ENCODE data around the gene KRT80. TPM values are rescaled to one million over a fixed set of nuclear protein-coding genes. Genes with fewer than 3 reads are reported as not detected.

KRT80 gene
- polyA plus RNA-seq, 2 donors, result 40.9 to 53.9 TPM

DNA sequence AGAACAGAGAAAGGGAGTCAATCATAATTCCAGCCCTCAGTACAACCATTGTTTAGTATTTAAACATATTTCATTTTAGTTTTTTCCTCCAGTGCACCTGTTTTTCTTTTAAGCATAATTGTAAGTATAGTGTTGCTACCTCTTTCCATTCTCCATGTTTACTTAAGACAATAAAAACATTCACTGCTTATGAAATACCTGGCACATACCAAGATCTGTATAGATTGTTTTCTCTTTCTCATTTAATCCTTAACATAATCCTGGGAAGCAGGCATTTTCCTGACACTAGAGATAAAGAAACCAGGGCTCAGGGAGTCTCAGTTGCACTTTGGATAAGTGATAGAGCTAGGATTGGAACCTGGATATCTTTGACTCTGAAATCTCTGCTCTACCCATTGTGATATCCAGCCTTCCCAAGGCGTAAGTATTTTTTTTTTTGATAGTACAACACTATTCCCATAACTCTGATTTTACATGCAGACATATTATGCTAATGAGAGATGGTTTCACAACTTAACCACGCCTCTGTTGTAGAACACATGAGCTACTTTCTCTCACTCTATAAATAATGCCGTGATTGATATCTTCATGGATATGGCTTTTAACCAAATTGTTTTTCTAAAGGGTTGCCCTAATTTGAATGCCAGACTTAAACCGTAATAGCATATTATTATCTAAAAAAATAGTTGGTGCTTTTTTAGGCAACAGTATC, 29.4 kb upstream of the KRT80 start:
- Histone ChIP-seq H3K27me3 (ENCODE audit: control insufficient read depth in 1 of 2, insufficient read depth in 2 of 2, low read length in 2 of 2) (no peaks in the 10 kb centered on the region), H3K4me1 (ENCODE audit: control insufficient read depth in 2 of 2, insufficient read depth in 2 of 2, low read length in 1 of 2) (peaks cover 0 to 13% of the 10 kb centered on the region in 2 donors), H3K9me3 (ENCODE audit: control insufficient read depth in 2 of 2, insufficient read depth in 1 of 2, low read depth in 1 of 2, low read length in 1 of 2) (no peaks in the 10 kb centered on the region), H3K36me3 (ENCODE audit: control insufficient read depth in 2 of 2, insufficient read depth in 2 of 2, low read length in 1 of 2) (no peaks in the 10 kb centered on the region), H3K4me3 (ENCODE audit: low read depth in 1 of 2, low read length in 2 of 2) (no peak overlapping the region), H3K27ac (ENCODE audit: low read depth in 2 of 2, low read length in 1 of 2) (no peak overlapping the region)
- 59 to 71% methylated on average over 4 of the region's 4 CpGs for WGBS, 2 donors

DNA sequence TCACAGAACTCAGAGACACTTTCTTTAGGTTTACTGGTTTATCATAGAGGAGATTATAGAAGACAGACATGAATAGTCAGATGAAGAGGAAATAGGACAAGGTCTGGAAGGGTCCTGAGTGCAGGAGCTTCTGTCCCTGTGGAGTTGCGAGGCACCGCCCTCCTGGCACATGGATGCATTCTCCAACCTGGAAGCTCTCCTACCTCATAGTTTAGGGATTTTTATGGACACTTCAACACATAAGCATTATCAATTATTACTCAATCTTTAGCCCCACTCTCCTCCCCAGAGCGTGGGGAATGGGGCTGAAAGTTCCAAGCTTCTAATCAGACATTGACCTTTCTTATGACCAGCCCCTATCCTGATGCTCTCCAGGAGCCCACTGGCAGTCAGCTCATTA, 28.7 kb upstream of the KRT80 start:
- Histone ChIP-seq H3K27ac (ENCODE audit: low read depth in 2 of 2, low read length in 1 of 2) (no peak overlapping the region), H3K9me3 (ENCODE audit: control insufficient read depth in 2 of 2, insufficient read depth in 1 of 2, low read depth in 1 of 2, low read length in 1 of 2) (no peaks in the 10 kb centered on the region), H3K4me1 (ENCODE audit: control insufficient read depth in 2 of 2, insufficient read depth in 2 of 2, low read length in 1 of 2) (peaks cover 2 to 15% of the 10 kb centered on the region in 2 donors), H3K27me3 (ENCODE audit: control insufficient read depth in 1 of 2, insufficient read depth in 2 of 2, low read length in 2 of 2) (no peaks in the 10 kb centered on the region), H3K4me3 (ENCODE audit: low read depth in 1 of 2, low read length in 2 of 2) (no peak overlapping the region), H3K36me3 (ENCODE audit: control insufficient read depth in 2 of 2, insufficient read depth in 2 of 2, low read length in 1 of 2) (no peaks in the 10 kb centered on the region)
- 89 to 94% methylated on average over 3 of the region's 3 CpGs for WGBS, 2 donors

DNA sequence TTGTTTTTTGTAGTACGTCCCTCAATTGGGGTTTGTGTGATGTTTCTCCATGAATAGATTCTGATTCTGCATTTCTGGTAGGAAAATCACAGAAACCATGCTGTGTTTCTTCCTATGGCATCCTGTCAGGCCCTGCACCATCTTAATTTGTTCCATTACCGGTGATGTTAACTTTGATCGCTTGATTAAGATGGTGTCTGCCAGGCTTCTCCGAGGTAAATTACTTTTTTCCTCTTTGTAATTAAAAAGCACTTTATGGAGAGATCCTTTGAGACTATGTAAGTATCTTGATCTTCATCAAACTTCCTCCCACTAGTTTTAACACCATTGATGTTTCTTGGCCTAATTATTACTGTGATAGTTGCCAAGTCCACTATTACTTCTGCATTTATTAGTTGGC, 26.2 kb upstream of the KRT80 start:
- H3K9me3 ChIP-seq (ENCODE audit: control insufficient read depth in 2 of 2, insufficient read depth in 1 of 2, low read depth in 1 of 2, low read length in 1 of 2), result no peaks in the 10 kb centered on the region
- peak overlapping the region in 1 of 2 donors; percentile 43 for H3K27ac ChIP-seq (ENCODE audit: low read depth in 2 of 2, low read length in 1 of 2)
- WGBS, 2 donors, result 76 to 78% methylated on average over 4 of the region's 4 CpGs
- H3K4me1 ChIP-seq (ENCODE audit: control insufficient read depth in 2 of 2, insufficient read depth in 2 of 2, low read length in 1 of 2), result peaks cover 2 to 23% of the 10 kb centered on the region in 2 donors
- no peak overlapping the region for H3K4me3 ChIP-seq (ENCODE audit: low read depth in 1 of 2, low read length in 2 of 2)
- H3K36me3 ChIP-seq (ENCODE audit: control insufficient read depth in 2 of 2, insufficient read depth in 2 of 2, low read length in 1 of 2), result no peaks in the 10 kb centered on the region
- H3K27me3 ChIP-seq (ENCODE audit: control insufficient read depth in 1 of 2, insufficient read depth in 2 of 2, low read length in 2 of 2), result no peaks in the 10 kb centered on the region

DNA sequence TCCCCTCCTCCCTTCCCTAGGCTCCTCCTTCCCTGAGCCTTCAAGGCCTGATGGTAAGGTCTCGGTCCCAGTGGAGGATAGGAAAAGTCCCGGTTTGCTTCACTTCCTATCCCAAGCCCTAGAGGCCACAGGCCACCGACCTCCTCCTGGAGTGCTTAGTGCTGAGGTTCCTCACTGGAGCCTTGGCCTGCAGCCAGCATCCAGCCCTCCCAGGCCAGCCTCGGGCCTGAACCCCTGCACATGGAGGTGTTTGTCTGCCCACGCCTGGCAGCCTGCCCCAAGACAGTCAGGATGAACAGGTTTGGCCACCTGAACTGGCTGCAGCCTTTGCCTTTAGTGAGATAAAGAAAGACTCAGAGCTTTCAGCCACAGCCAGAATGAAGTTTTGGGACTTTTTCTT, 25.4 kb upstream of the KRT80 start:
- H3K27ac ChIP-seq (ENCODE audit: low read depth in 2 of 2, low read length in 1 of 2), result peak overlapping the region; percentile 77 to 82
- H3K4me1 ChIP-seq (ENCODE audit: control insufficient read depth in 2 of 2, insufficient read depth in 2 of 2, low read length in 1 of 2), result peaks cover 2 to 23% of the 10 kb centered on the region in 2 donors
- WGBS, 2 donors, result 17 to 19% methylated on average over 5 of the region's 5 CpGs

GRCh38 chr12:52216807-52217206, 25.0 kb upstream of the KRT80 start:
- Histone ChIP-seq H3K36me3 (ENCODE audit: control insufficient read depth in 2 of 2, insufficient read depth in 2 of 2, low read length in 1 of 2) (no peaks in the 10 kb centered on the region), H3K4me1 (ENCODE audit: control insufficient read depth in 2 of 2, insufficient read depth in 2 of 2, low read length in 1 of 2) (peaks cover 2 to 22% of the 10 kb centered on the region in 2 donors), H3K27me3 (ENCODE audit: control insufficient read depth in 1 of 2, insufficient read depth in 2 of 2, low read length in 2 of 2) (no peaks in the 10 kb centered on the region), H3K9me3 (ENCODE audit: control insufficient read depth in 2 of 2, insufficient read depth in 1 of 2, low read depth in 1 of 2, low read length in 1 of 2) (no peaks in the 10 kb centered on the region), H3K4me3 (ENCODE audit: low read depth in 1 of 2, low read length in 2 of 2) (no peak overlapping the region), H3K27ac (ENCODE audit: low read depth in 2 of 2, low read length in 1 of 2) (peak overlapping the region in 1 of 2 donors; percentile 82)
- WGBS, 2 donors, result 0 to 14% methylated on average over 1 of the region's 1 CpG

More for the DNA sequence above, 25.4 kb upstream of the KRT80 start:
- Histone ChIP-seq H3K4me3 (ENCODE audit: low read depth in 1 of 2, low read length in 2 of 2) (no peak overlapping the region), H3K36me3 (ENCODE audit: control insufficient read depth in 2 of 2, insufficient read depth in 2 of 2, low read length in 1 of 2) (no peaks in the 10 kb centered on the region), H3K9me3 (ENCODE audit: control insufficient read depth in 2 of 2, insufficient read depth in 1 of 2, low read depth in 1 of 2, low read length in 1 of 2) (no peaks in the 10 kb centered on the region), H3K27me3 (ENCODE audit: control insufficient read depth in 1 of 2, insufficient read depth in 2 of 2, low read length in 2 of 2) (no peaks in the 10 kb centered on the region)

DNA sequence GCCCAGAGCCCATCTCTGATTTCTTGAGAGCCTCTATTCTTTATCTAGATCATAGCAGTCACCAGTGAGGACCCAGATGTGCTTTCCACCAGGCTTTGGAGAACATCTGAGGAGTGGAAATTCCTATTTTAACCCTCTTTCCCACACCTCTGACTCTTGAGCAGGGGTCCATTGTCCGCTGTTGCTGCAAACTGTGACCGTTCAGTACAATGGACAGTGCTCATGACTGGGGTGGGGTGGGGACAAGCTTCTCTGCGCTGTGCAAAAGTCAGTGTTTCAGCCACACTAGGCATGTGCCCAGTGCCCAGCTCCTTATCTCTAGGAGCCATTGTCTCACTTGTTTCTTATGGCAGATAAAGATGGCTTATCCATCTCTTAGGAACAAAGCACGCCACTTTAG, 24.3 kb upstream of the KRT80 start:
- Histone ChIP-seq H3K4me3 (ENCODE audit: low read depth in 1 of 2, low read length in 2 of 2) (no peak overlapping the region), H3K27ac (ENCODE audit: low read depth in 2 of 2, low read length in 1 of 2) (peak overlapping the region in 1 of 2 donors; percentile 59), H3K27me3 (ENCODE audit: control insufficient read depth in 1 of 2, insufficient read depth in 2 of 2, low read length in 2 of 2) (no peaks in the 10 kb centered on the region), H3K36me3 (ENCODE audit: control insufficient read depth in 2 of 2, insufficient read depth in 2 of 2, low read length in 1 of 2) (no peaks in the 10 kb centered on the region), H3K4me1 (ENCODE audit: control insufficient read depth in 2 of 2, insufficient read depth in 2 of 2, low read length in 1 of 2) (peaks cover 2 to 21% of the 10 kb centered on the region in 2 donors), H3K9me3 (ENCODE audit: control insufficient read depth in 2 of 2, insufficient read depth in 1 of 2, low read depth in 1 of 2, low read length in 1 of 2) (no peaks in the 10 kb centered on the region)
- 70 to 83% methylated on average over 4 of the region's 4 CpGs for WGBS, 2 donors

DNA sequence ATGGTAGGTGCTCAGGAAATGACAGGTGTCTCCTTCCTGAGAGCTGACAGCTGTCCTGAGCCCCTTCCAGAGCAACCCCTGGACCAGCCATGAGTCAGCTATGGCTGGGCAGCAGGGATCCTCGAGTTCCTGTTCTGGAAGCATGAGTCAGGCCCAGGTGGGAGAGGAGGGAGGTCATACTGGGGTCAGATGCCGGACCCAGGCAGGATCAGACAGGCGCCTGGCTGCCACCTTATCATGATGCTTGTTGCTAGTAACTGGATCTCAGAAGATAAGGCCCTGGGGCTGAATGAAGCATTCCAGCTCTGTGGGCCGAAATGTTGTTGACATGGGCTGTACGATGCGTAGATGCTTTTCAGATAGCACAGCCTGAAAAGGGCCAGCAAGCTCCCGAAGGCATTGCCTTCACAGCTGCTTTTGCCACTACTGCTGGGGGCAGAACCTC, 23.8 kb upstream of the KRT80 start:
- H3K36me3 ChIP-seq (ENCODE audit: control insufficient read depth in 2 of 2, insufficient read depth in 2 of 2, low read length in 1 of 2), result no peaks in the 10 kb centered on the region
- no peaks in the 10 kb centered on the region for H3K27me3 ChIP-seq (ENCODE audit: control insufficient read depth in 1 of 2, insufficient read depth in 2 of 2, low read length in 2 of 2)
- H3K4me1 ChIP-seq (ENCODE audit: control insufficient read depth in 2 of 2, insufficient read depth in 2 of 2, low read length in 1 of 2), result peaks cover 2 to 24% of the 10 kb centered on the region in 2 donors
- H3K27ac ChIP-seq (ENCODE audit: low read depth in 2 of 2, low read length in 1 of 2), result peak overlapping the region in 1 of 2 donors; percentile 59
- no peaks in the 10 kb centered on the region for H3K9me3 ChIP-seq (ENCODE audit: control insufficient read depth in 2 of 2, insufficient read depth in 1 of 2, low read depth in 1 of 2, low read length in 1 of 2)
- no peak overlapping the region for H3K4me3 ChIP-seq (ENCODE audit: low read depth in 1 of 2, low read length in 2 of 2)
- WGBS, 2 donors, result 39% methylated on average over 7 of the region's 7 CpGs

DNA sequence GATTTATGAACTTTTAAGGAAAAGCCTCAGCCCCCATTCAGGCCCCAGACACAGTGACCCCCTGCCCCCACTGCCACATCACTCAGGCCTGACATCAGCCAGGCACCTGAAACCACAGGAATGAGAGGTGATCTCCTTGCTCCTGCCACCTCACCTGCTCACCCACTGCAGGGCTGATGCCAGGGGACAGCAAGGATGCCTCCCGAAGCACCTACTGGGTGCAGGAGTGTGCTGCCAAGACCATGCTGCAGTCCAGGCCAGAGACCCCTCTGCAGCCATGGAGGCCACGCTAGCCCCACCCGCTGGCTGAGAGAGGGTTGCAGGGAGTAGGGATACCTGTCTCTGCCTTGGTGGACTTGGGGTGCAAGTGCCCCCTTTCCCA, 22.6 kb upstream of the KRT80 start:
- H3K27ac ChIP-seq (ENCODE audit: low read depth in 2 of 2, low read length in 1 of 2), result no peak overlapping the region
- no peak overlapping the region for H3K4me3 ChIP-seq (ENCODE audit: low read depth in 1 of 2, low read length in 2 of 2)
- 82 to 85% methylated on average over 3 of the region's 3 CpGs for WGBS, 2 donors
- peaks cover 2 to 27% of the 10 kb centered on the region in 2 donors for H3K4me1 ChIP-seq (ENCODE audit: control insufficient read depth in 2 of 2, insufficient read depth in 2 of 2, low read length in 1 of 2)
- H3K36me3 ChIP-seq (ENCODE audit: control insufficient read depth in 2 of 2, insufficient read depth in 2 of 2, low read length in 1 of 2), result no peaks in the 10 kb centered on the region
- H3K9me3 ChIP-seq (ENCODE audit: control insufficient read depth in 2 of 2, insufficient read depth in 1 of 2, low read depth in 1 of 2, low read length in 1 of 2), result no peaks in the 10 kb centered on the region
- no peaks in the 10 kb centered on the region for H3K27me3 ChIP-seq (ENCODE audit: control insufficient read depth in 1 of 2, insufficient read depth in 2 of 2, low read length in 2 of 2)

GRCh38 chr12:52213564-52214420, 22.0 kb upstream of the KRT80 start:
- no peak overlapping the region for H3K27ac ChIP-seq (ENCODE audit: low read depth in 2 of 2, low read length in 1 of 2)
- WGBS, 2 donors, result 36 to 41% methylated on average over 13 of the region's 13 CpGs
- H3K9me3 ChIP-seq (ENCODE audit: control insufficient read depth in 2 of 2, insufficient read depth in 1 of 2, low read depth in 1 of 2, low read length in 1 of 2), result no peaks in the 10 kb centered on the region
- H3K4me3 ChIP-seq (ENCODE audit: low read depth in 1 of 2, low read length in 2 of 2), result no peak overlapping the region
- no peaks in the 10 kb centered on the region for H3K27me3 ChIP-seq (ENCODE audit: control insufficient read depth in 1 of 2, insufficient read depth in 2 of 2, low read length in 2 of 2)
- no peaks in the 10 kb centered on the region for H3K36me3 ChIP-seq (ENCODE audit: control insufficient read depth in 2 of 2, insufficient read depth in 2 of 2, low read length in 1 of 2)
- H3K4me1 ChIP-seq (ENCODE audit: control insufficient read depth in 2 of 2, insufficient read depth in 2 of 2, low read length in 1 of 2), result peaks cover 2 to 29% of the 10 kb centered on the region in 2 donors
